A549 (cell line): Measurements from ENCODE around the gene OPCML.

Experiments
- CBX2 ChIP-seq: fragments of 200-600 bp; sonication (generic); IDR thresholded peaks from 2 replicates; pipeline ENCODE4 v1.6.1; 2016; ENCODE audit warnings: low read depth, mild to moderate bottlenecking, borderline replicate concordance
- TF ChIP-seq, protein P1 (sequence below): fragments of 200-600 bp; sonication (generic); IDR thresholded peaks from 2 replicates; pipeline ENCODE4 v1.6.1; 2016; ENCODE audit warnings: antibody characterized with exemption, mild to moderate bottlenecking, moderate library complexity
- TF ChIP-seq, protein P2 (sequence below): fragments of 250-450 bp; sonication (Bioruptor Pico); IDR thresholded peaks from 2 replicates; pipeline ENCODE4 v1.5.0; 2020; ENCODE audit warnings: low read depth, mild to moderate bottlenecking, moderate library complexity

DNA sequence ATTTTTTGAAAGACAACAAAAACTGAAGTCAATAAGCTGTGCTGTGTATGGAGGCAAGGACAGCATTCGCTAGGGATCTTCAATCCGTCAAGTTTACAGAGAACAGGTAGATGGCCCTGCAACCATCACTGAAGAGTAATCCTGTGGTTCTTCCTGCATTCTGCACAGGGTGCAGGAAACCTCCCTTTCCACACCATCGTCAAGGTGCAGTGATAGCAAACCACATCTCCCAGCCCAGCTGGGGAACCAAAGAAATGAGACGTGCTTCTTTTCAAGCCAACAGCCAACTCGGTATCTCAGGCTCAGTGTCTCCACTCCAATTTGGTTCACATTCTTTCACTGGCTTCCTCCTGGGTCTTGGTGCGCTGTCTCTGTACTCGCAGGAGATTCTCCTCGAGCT lies 814.5 kb downstream of the OPCML start:
- TF ChIP-seq, protein P1, sequence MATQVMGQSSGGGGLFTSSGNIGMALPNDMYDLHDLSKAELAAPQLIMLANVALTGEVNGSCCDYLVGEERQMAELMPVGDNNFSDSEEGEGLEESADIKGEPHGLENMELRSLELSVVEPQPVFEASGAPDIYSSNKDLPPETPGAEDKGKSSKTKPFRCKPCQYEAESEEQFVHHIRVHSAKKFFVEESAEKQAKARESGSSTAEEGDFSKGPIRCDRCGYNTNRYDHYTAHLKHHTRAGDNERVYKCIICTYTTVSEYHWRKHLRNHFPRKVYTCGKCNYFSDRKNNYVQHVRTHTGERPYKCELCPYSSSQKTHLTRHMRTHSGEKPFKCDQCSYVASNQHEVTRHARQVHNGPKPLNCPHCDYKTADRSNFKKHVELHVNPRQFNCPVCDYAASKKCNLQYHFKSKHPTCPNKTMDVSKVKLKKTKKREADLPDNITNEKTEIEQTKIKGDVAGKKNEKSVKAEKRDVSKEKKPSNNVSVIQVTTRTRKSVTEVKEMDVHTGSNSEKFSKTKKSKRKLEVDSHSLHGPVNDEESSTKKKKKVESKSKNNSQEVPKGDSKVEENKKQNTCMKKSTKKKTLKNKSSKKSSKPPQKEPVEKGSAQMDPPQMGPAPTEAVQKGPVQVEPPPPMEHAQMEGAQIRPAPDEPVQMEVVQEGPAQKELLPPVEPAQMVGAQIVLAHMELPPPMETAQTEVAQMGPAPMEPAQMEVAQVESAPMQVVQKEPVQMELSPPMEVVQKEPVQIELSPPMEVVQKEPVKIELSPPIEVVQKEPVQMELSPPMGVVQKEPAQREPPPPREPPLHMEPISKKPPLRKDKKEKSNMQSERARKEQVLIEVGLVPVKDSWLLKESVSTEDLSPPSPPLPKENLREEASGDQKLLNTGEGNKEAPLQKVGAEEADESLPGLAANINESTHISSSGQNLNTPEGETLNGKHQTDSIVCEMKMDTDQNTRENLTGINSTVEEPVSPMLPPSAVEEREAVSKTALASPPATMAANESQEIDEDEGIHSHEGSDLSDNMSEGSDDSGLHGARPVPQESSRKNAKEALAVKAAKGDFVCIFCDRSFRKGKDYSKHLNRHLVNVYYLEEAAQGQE: no peak
- TF ChIP-seq, protein P2, sequence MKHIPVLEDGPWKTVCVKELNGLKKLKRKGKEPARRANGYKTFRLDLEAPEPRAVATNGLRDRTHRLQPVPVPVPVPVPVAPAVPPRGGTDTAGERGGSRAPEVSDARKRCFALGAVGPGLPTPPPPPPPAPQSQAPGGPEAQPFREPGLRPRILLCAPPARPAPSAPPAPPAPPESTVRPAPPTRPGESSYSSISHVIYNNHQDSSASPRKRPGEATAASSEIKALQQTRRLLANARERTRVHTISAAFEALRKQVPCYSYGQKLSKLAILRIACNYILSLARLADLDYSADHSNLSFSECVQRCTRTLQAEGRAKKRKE: no peak
- no peak for TF ChIP-seq CBX2
